WERI-Rb-1 (cell line): Measurements from ENCODE around the gene SPATA6L.

Source experiments
- DNase-seq: peaks from one replicate; pipeline ENCODE4 v3.0.0-alpha.2; 2020
- H3K27ac ChIP-seq: fragments of 250-450 bp; sonication (Bioruptor Pico); 2 replicates; pipeline ENCODE4 v1.5.1; 2020; ENCODE audit warnings: mild to moderate bottlenecking, moderate library complexity
- H3K27me3 ChIP-seq: fragments of 250-450 bp; sonication (Bioruptor Pico); 2 replicates; pipeline ENCODE4 v1.5.1; 2021; ENCODE audit warnings: mild to moderate bottlenecking, low read depth, moderate library complexity; ENCODE audit not compliant: insufficient read depth, severe bottlenecking
- H3K36me3 ChIP-seq: fragments of 250-450 bp; sonication (Bioruptor Pico); 2 replicates; pipeline ENCODE4 v1.5.1; 2020; ENCODE audit warnings: mild to moderate bottlenecking, moderate library complexity
- H3K4me3 ChIP-seq: 2 replicates; pipeline ENCODE4 v1.5.1; 2011; ENCODE audit warnings: low read depth, mild to moderate bottlenecking, control low read depth, low read length
- H3K9me3 ChIP-seq: fragments of 250-450 bp; sonication (Bioruptor Pico); 2 replicates; pipeline ENCODE4 v1.5.1; 2021; ENCODE audit warnings: mild to moderate bottlenecking, moderate library complexity; ENCODE audit not compliant: severe bottlenecking
- CTCF ChIP-seq: IDR thresholded peaks from 2 replicates; pipeline ENCODE4 v1.5.1; 2011; ENCODE audit warnings: low read depth, mild to moderate bottlenecking, control low read depth, inconsistent platforms, low read length

The SPATA6L gene

DNA sequence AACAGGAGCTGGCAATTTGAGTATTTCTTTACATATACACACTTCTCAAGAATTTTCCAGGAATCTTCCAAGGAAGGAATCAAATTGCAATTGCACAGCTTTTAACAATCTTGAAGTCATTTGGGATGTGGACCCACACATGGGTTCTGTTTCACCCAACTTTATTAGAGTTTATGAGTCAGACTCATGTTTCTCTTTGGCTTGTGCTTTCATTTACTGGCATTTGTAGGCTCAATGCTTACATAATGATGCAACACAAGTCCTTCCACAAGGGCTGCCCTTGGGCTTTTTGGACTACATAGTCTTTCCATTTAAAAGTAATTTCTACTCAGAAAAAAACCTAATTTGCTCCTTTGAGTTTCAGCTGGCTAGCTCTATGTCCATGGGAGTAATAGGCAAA lies 8.5 kb upstream of the SPATA6L start:
- Histone ChIP-seq H3K9me3 (no peaks in the 10 kb centered on the region), H3K4me3 (no peak overlapping the region), H3K36me3 (no peaks in the 10 kb centered on the region), H3K27ac (no peak overlapping the region), H3K27me3 (no peaks in the 10 kb centered on the region)
- no peak for TF ChIP-seq CTCF
- no peak for DNase-seq

DNA sequence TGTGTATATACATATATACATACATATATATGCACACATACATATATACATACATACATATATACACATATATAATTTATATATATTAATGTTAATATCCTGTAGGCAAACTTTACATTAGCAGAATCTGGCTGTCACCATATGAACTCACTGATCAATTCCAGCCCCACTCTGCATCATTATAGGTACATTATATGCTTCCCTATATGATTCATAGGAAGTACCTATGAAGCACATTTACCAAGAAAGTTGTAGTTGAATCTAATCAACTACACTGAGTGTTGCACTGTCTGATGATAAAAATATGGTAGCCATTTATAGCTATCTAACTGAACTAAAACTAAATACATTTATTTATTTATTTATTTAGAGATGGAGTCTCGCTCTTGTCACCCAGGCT lies 5.5 kb upstream of the SPATA6L start:
- DNase-seq: no peak
- no peak for TF ChIP-seq CTCF
- H3K36me3 ChIP-seq: no peaks in the 10 kb centered on the region
- H3K27ac ChIP-seq: no peak overlapping the region
- H3K4me3 ChIP-seq: no peak overlapping the region
- no peaks in the 10 kb centered on the region for H3K27me3 ChIP-seq
- no peaks in the 10 kb centered on the region for H3K9me3 ChIP-seq

DNA sequence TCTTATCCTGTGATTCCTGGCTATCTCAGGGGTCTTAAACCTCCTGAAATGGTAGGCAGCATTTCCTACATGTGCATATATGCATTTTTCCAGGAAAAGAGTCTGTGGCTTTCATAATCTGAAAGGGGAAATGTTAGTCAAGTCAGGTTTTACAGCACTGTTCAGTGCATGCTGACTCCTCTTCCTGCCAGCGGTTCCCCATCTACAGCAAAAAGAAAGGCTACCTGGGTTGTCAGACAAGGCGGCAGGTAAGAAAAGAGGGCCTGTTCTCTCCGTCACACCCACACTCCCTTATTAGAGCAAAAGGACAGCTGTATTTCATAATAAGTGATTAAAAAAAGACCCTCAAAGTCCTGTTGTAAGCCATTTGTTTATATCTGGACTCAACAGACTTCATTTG lies 4.3 kb upstream of the SPATA6L start:
- no peak for TF ChIP-seq CTCF
- no peaks in the 10 kb centered on the region for H3K9me3 ChIP-seq
- no peak for DNase-seq

GRCh38 chr9:4669890-4670289 lies 3.6 kb upstream of the SPATA6L start:
- no peaks in the 10 kb centered on the region for H3K9me3 ChIP-seq
- DNase-seq: no peak
- no peaks in the 10 kb centered on the region for H3K27me3 ChIP-seq
- TF ChIP-seq CTCF: no peak
- no peaks in the 10 kb centered on the region for H3K36me3 ChIP-seq
- no peak overlapping the region for H3K27ac ChIP-seq
- H3K4me3 ChIP-seq: no peak overlapping the region

More for the DNA sequence above, 4.3 kb upstream of the SPATA6L start:
- H3K27me3 ChIP-seq: no peaks in the 10 kb centered on the region
- no peak overlapping the region for H3K27ac ChIP-seq
- no peak overlapping the region for H3K4me3 ChIP-seq
- H3K36me3 ChIP-seq: no peaks in the 10 kb centered on the region

GRCh38 chr9:4668604-4669003 lies 2.3 kb upstream of the SPATA6L start:
- Histone ChIP-seq H3K27me3 (no peaks in the 10 kb centered on the region), H3K36me3 (no peaks in the 10 kb centered on the region), H3K4me3 (no peak overlapping the region), H3K9me3 (no peaks in the 10 kb centered on the region), H3K27ac (no peak overlapping the region)
- DNase-seq: no peak
- no peak for TF ChIP-seq CTCF

- no peak for DNase-seq
- Histone ChIP-seq H3K9me3 (no peaks in the 10 kb centered on the region), H3K27ac (no peak overlapping the region), H3K36me3 (no peaks in the 10 kb centered on the region), H3K27me3 (no peaks in the 10 kb centered on the region), H3K4me3 (no peak overlapping the region)
- no peak for TF ChIP-seq CTCF
Measured at GRCh38 chr9:4667681-4668080, 1.4 kb upstream of the SPATA6L start.
